ENCODE results near the gene TBC1D14.
"Not testable (repeated sequence)": the region's sequence is repeated elsewhere in the genome, so short reads cannot be mapped to it uniquely, and the experiment has no call there.

Gene TBC1D14

GRCh38 chr4:6972375-6972650, 62.7 kb downstream of the TBC1D14 start:
- no peak for DNase-seq

GRCh38 chr4:6972911-6973310, 63.3 kb downstream of the TBC1D14 start:
- DNase-seq, result no peak

DNA sequence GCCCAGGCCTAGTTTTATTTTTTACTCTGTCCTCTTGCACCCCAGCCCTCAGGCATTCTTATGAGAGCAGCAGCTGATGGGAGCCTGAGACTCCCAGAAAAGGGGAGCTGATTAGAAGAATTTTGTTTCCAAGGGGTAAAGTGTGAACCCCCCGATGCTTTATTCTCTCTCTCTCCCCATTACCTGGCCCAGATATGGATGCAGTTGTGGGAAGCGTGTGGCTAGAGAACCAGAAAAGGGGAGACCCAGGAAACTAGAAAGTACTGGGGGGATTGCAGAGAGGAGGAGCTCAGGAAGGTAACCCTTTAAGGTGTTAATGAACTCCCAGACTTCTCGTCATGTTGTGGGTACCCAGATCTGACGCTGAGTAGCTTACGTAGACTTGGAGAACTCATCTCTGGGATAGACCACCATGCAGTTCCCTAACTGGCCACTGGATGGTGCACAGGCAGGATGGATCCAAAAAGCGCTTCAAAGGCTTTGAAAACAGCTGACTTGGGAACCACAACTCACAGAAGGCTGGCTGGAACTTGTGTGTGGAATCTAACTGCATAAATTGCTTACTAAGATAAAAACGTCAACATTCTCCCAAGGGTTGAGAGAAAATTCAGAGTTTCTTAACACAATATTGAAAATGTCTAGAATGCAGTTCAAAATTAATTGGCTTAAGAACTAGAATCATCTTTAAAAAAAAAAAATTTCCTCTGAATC, 64.7 kb downstream of the TBC1D14 start:
- DNase-seq, result no peak

GRCh38 chr4:6977846-6978245, 68.2 kb downstream of the TBC1D14 start:
- not testable (repeated sequence) for DNase-seq

DNA sequence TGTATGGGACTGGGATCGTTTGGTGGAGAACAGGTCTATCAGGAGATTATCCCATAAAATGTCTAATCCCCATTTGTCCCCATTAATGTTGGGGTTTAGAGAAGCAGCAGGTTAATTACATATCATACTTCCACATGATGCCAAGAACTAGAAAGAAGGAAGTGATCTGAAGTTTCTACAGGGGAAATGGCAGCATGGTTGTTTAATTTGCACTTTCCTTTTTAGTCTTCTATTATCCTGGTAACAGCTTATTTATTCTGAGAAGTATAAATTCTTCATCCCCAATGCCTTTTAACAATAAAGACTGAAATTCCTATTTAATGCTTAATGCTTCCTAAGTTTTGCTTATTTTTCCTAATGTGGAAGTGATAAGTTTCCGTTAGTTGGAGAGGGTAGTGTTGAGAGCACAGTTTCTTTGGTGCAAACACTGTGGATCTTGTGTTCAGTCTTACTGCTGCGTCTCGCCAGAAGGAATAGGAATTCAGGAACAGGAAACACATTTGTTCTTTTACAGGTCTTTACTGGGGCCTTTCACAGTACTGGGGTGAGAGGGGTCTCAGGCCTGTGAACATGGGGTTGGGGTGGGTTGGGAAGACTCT, 74.0 kb downstream of the TBC1D14 start:
- DNase-seq, result no peak

- DNase-seq, result no peak
These were observed 75.2 kb downstream of the TBC1D14 start for GRCh38 chr4:6984612-6985425.

DNA sequence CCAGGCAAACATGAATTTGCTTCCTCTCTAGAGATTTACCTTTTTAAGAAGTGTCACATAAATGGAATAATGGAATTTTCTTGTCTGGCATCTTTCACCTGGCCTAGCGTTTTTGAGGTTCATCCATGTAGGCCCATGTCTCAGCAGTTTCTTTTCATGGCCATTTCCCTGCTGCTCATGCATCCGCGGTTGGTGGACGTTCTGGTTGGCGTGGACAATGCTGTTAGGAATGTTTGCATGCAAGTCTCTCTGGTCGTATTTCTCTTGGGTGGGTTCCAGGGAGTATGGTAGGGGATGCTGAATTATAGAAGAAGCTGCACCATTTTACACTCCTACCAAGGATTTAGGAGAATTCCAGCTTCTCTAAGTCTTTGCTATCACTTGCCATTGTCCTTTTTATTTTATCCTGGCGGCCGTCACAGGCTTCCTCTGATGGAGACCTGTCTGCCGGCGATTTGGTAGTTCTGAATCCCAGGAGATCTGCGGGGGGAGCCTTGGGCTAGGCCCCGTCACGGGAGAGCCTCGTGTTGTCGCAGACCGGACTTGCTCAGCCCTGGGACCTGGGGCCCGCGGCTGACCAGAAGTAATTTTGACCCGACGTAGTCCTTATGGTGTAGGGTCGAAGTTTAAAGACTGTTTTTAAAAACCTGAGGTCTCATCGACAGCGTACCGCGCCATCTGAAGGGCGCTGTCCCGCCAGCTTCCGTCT, 76.6 kb downstream of the TBC1D14 start:
- DNase-seq, result no peak

GRCh38 chr4:6986781-6987587, 77.4 kb downstream of the TBC1D14 start:
- DNase-seq, result peak; percentile 92

DNA sequence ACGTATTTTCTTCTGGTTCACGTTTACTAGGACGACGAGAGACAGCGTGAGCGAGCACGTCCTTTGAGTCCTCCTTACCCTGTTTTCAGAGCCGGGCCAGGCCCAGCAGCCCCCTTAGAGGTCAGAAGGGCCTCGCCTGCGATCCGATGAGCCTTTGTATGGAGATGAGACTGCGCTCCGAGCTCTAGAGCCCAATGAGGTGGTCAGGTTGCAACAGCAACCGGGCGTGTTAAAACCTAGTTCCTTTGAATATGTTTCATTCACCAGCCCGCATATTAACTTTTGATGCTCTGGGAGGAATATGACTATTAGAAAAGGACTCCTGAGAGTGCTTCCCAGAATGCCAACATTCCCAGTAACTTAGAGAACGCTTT, 77.9 kb downstream of the TBC1D14 start:
- peak; percentile 27 for DNase-seq

DNA sequence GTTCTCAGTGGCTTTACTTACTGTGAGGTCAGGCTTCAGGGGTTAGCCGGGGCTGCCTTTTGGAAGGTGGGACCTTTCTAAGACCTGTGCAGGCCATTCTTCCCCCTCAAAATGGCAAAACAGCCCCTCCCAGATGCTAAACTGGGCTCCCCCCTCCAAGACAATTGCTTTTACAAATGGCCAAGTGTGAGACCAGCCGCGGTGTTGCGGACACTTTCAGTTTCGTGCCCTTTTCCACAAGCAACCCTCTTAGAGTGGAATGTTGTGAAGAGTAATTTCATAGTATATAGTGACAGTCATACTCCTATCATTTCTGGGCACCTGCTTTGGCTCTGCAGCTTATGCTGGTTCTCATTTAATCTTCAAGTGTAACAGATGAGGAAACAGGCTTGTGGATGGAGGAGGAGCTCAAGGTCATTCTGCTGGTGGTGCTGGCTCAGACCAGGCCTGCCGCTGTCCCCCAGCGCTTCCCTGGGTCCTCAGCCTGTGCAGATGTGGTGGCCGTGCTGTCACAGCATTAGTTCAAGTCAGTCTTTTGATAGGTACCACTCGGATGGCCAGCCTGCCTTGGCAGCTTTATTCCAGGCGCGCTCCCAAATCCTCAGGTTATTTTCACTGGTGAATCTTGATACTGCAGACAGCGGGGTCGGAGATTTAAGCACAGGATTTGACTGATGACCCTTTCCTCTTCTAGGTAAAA, 78.5 kb downstream of the TBC1D14 start:
- DNase-seq, result no peak

- DNase-seq, result no peak
These were observed 79.8 kb downstream of the TBC1D14 start for GRCh38 chr4:6989331-6989923.

DNA sequence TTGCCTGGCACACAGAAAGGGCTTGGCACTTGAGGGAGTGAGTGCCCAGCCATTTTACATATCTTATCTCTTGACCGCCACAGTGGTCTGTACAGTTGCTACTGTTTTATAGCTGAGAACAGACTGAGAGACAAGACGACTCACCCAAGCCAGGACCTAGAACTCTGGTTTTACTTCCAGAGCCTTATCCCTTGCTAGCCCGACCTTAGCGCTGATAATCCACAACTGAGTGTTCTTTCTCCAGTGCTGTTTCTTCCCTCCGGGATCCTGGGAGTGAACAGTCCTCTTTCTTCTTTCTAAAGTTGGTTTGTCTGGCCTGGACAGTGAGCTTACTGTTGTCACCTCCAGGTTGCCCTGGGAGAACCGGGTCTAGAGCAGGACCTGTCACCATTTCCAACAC, 81.0 kb downstream of the TBC1D14 start:
- no peak for DNase-seq

DNA sequence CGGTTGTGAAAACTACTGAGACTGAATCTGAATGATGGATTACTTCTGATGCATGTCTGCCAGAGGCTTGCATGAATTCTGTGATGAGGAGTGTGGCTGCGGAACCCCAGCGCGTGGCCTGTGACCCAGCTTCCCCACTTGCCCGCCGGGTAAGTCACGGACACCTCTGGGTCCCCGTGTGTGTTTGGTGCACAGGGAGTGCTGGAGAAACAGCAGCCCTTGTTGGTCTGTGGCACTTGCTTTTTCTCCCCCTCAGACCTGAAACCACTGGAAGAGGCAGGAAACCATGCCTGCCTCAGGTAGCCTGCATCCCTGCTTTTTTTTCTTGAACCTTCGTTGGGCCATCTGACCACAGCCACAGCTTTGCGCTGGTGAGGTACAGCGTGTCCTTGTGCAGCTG, 81.6 kb downstream of the TBC1D14 start:
- DNase-seq, result no peak

GRCh38 chr4:6991771-6992557, 82.3 kb downstream of the TBC1D14 start:
- DNase-seq, result no peak

GRCh38 chr4:6992728-6993677, 83.4 kb downstream of the TBC1D14 start:
- DNase-seq, result no peak

GRCh38 chr4:6996481-6996880, 86.9 kb downstream of the TBC1D14 start:
- no peak for DNase-seq

- no peak for DNase-seq
These were observed 89.8 kb downstream of the TBC1D14 start for GRCh38 chr4:6999172-7000086.

Measured in right kidney (tissue), 1 donor.